Activated CD8-positive, alpha-beta memory T cell treated with anti-CD3 and anti-CD28 coated beads, Interleukin-2, amount 50 U/mL, for 48 hours (primary cell): Measurements from ENCODE around the gene ATP2C1.
A peak's percentile ranks its signal among the peaks of the same experiment; 100 is the strongest.
"Not testable (repeated sequence)": the region's sequence is repeated elsewhere in the genome, so short reads cannot be mapped to it uniquely, and the experiment has no call there.

Experiments used
- DNase-seq: peaks from one replicate; pipeline ENCODE4 v3.0.0-alpha.2; 2020

Gene ATP2C1, protein sequence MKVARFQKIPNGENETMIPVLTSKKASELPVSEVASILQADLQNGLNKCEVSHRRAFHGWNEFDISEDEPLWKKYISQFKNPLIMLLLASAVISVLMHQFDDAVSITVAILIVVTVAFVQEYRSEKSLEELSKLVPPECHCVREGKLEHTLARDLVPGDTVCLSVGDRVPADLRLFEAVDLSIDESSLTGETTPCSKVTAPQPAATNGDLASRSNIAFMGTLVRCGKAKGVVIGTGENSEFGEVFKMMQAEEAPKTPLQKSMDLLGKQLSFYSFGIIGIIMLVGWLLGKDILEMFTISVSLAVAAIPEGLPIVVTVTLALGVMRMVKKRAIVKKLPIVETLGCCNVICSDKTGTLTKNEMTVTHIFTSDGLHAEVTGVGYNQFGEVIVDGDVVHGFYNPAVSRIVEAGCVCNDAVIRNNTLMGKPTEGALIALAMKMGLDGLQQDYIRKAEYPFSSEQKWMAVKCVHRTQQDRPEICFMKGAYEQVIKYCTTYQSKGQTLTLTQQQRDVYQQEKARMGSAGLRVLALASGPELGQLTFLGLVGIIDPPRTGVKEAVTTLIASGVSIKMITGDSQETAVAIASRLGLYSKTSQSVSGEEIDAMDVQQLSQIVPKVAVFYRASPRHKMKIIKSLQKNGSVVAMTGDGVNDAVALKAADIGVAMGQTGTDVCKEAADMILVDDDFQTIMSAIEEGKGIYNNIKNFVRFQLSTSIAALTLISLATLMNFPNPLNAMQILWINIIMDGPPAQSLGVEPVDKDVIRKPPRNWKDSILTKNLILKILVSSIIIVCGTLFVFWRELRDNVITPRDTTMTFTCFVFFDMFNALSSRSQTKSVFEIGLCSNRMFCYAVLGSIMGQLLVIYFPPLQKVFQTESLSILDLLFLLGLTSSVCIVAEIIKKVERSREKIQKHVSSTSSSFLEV

DNA sequence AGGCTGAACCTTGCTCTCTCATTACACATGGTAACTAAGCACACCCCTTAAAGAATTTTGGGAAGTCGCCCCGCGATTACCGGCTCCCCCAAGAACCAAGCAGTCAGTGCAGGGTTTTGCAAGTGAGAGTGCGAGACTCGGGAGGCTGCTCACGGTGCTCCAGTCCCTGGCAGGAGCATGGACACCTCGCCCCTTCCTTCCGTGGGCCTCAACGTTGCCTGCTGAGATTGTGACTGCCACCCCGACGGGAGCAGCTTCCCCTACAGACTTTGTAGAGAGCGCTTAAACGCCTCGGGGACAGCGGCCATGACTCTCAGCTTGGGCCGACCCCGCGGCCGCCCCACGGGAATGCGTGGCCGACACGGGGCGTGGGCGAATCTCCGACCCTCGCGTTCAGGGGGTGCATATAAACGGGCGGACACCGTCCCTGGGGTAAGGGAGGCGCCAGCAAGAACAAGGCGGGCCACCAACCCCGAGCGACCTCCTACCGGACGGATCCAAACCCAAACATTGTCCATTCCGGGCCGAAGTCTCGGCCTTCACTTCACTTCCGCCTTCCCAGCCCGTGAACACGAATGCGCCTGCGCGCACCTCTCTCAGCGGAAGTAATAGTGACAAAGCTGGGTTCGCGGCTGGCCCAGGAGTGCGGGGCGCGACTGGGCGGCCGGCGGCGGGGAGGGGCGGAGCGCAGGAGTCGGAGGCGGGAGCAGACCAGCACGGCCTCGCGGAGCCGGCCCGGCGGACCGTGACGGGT, at the start of gene ATP2C1:
Gene ATP2C1 (plus strand): TSS at position 709 of the 754 bp plus-strand sequence. CDS start 686 bp downstream, outside the sequence.
- peak; percentile 95 for DNase-seq

DNA sequence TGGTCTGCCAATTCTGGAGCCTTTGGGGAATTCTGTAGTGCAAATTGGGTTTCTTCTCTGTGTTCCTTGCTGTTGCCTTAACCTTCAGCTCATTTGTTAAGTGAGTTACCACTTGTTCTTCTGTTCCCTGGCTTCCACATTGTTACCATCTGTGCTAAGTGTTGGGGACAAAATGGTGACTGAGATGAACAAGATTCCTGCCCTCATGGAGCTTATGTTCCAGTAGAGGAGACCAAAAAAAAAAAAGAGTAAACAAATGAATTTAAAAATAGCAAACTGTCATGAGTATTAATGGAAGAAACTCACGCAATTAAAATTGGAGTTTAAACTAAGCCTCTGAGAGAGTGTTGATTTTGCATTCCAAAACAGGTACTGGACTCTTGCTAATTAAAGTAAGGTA, 49.4 kb upstream of the ATP2C1 start:
- no peak for DNase-seq

DNA sequence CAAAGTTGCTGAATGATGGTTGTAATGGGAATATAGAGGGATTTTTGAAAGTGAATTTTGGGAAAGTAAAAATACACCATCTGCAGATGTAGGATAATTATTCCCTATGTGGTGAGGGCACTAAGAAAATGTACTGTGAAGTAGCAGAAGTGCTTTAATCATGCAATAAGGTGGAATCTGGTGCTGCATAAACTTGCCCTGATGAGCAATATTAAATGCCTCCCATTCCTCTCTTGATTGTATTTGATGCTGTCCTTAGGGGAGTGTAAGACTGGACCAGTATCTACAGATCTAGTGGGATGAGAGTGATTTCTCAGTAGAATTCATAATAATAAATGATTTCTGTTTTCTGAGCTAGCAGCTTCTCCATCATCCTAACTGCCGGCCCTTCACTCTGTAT, 47.7 kb upstream of the ATP2C1 start:
- no peak for DNase-seq

DNA sequence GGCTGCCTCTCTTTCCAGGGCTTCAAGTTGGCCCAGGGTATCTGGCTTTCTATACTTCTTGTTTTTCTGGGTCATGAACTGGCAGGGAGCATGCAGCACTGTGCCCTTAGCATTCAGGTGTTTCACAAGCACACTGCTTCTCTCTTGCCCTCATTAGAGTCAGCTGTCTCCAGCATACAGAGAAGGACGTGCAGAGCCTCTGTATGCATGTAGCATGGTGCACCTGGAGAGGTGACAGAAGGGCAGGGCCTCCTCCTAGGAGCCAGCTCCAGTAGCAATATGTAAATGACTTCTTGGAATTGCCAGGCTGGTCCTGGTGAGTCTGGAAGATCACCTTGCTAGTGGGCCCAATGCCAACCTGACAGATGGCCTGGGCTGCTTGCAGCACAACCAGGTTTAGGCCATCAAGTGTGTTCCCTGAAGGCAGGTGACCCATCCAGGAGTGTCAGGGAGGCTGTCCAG, 44.8 kb upstream of the ATP2C1 start:
- no peak for DNase-seq

DNA sequence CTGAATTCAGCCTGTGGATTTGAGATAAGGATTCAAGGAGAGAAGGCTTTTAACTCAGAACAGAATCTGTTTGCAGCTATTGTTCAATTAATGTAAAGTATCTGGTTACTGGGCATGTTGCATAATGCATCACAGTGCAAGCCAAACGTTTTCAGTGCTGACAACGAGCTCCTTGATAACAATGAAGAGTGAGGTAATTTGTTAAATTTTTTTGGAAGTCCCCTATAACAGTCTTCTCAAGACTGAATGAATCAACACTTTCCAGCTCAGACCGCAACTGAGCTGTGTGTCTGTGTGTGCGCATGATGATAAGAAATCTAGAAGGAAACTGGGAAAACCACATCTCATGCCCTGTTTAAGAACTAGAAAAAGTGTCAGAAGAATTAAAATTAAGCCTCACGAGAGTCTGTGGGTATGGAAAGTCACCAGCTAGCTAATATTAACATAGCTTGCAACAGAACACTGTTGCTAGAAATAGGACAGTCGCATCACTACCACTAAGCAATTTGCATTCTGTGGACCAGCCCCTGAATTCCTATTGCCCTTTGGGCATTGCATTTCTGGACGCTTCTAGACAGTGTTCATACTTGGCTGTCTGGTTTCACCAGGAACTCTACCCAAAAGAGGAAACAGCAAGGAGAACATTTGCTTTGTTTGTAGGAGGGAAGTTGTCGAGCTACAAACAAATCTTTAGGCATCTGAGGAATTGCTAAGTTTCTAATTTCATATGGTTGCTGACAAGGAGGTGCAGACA, 43.7 kb upstream of the ATP2C1 start:
- peak; percentile 54 for DNase-seq

DNA sequence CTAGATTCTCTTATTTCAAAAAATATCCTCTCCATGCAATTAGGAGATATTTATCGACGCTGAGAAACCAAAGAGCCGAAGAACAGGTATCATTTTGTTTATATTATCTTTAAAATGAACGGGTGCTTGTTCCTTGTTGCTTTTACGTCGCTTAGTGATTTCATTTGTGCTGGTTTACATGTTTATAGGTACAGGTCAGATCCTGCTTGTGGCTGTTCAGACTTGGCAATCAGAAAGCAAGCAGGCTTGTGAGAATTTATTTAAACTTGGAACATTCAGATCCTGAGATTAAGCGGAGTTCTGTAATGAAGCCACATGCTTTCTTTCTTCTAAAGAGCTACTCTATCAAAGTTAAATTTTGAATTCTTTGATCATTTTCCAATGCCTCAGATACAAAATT, 43.0 kb upstream of the ATP2C1 start:
- no peak for DNase-seq

DNA sequence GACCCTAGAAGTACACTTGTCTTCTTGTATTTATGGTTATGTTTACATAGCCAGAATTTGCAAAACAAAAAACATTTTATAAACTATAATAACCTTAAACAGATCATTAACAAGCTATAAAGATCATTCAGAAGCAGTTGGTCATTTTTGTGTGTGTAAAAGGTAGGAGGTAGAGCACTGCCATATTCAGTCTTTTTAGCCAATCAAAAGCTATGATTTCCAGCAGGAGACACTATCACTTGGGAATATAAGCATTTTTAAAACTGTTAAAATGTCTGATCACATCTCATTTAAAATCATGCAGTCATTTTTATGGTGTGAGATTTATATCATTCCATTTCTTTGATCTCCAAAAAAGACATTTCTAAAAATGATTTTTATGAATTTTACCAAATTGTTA, 42.6 kb upstream of the ATP2C1 start:
- DNase-seq = no peak

DNA sequence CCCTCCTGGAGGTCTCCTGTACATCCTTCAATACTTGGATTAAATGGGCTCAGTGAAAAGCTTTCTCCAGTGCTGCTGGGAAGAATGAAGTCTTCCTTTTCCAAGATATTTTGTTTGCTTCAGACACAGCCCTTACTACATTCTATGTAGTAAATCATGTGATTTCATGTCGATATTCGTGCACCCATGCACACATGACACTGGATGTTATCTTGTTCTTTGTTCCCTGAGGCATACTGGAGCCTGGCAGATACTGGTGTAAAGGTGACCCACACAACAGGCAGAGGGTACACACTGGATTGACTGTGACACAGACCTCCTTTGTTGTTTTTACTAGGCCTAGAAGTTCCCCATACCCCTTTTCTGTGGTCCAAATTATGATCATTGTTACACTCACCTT, 40.3 kb upstream of the ATP2C1 start:
- no peak for DNase-seq

DNA sequence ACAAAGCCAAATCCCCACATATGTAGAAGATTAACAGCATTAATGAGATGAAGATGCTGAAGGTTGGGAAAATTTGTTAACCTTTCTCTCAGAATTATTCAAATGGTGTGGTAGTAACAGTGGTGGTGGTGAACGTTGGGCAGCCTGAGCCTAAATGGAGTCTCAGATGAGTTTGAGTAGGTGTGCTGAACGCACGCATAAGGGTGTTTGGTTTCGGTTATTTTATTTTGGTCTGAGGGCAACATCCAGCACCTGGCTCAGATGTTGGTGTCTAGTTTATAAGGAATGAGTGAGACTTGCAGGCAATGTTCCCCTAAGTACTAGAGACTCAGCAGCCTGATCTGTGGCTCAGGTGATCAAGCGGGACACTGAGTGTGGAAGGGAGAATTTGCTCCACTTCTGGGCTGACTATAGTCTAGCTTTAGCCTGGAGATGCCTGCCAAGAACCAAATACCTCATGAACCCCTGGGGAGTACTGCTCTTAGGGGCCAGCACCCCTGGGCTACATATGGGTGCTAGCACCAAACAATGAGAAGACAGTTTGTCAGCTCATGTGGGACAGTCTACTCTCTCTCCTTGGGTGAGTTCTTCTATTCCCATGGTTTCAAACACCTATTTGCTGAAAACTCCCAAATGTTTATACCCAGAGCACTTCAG, 39.5 kb upstream of the ATP2C1 start:
- no peak for DNase-seq

DNA sequence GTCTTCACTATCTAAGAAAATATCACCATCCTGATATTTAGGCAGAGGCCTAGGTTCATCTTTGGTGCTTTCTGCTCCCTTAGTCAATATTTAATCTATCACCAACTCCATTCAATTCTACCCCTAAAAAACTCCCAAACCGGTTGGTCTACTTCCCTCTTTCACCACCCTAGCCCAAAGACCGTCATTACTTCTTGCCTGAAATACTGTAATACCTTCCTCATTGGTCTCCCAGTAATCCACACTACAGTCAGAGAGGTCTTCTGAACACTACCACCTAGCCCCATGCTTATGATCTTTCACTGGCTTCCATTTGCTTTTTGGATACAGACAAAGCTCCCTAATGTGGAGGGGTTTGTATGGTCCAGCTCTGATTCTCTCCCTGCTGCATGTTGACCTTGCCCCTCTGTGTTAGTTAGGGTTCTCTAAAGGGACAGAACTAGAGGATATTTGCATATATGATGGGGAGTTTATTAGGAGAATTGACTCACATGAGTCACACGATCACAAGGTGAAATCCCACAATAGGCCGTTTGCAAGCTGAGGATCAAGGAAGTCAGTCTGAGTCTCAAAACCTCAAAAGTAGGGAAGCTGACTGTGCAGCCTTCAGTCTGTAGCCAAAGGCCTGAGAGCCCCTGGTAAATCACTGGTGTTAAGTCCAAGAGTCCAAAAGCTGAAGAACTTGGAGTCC, 36.4 kb upstream of the ATP2C1 start:
- DNase-seq = no peak

DNA sequence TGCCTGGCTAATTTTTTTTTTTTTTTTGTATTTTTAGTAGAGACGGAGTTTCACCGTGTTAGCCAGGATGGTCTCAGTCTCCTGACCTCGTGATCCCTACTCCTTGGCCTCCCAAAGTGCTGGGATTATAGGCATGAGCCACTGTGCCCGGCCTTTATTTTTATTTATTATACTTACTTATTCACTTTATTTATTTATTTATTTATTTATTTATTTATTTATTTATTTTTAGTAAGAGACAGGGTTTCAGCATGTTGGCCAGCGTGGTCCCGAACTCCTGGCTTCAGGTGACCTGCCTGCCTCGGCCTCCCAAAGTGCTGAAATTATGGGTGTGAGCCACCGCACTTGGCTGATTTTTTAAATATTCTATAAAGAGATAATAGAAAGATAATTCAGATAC, 31.8 kb upstream of the ATP2C1 start:
- not testable (repeated sequence) for DNase-seq

DNA sequence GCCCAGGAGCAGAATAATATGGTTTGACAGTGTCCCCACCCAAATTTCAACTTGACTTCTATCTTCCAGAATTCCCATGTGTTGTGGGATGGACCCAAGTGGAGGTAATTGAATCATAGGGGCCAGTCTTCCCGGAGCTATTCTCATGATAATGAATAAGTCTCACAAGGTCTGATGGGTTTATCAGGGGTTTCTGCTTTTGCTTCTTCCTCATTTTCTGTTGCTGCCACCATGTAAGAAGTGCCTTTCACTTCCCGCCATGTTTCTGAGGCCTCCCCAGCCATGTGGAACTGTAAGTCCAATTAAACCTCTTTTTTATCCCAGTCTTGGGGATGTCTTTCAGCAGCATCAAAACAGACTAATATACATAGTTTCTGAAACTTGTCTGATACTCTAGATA, 28.4 kb upstream of the ATP2C1 start:
- no peak for DNase-seq

DNA sequence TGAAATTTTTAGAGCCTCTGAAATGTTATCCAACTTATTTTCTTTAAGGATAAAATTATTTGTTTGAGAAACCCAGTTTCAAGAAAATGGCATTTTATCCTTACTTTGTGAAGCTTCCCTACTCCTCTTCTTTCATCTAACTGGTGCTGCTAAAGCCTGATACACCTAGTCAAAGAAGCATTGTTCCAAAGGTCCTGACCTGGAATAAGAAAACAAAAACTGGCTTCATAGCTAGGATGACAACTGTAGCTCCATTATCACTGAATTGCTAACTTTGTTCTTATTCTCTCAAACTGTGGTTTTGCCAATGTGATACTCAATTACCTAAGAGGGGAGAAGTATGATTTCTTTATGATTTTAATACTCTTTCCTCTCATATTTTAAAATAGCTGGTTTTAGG, 27.6 kb upstream of the ATP2C1 start:
- no peak for DNase-seq

DNA sequence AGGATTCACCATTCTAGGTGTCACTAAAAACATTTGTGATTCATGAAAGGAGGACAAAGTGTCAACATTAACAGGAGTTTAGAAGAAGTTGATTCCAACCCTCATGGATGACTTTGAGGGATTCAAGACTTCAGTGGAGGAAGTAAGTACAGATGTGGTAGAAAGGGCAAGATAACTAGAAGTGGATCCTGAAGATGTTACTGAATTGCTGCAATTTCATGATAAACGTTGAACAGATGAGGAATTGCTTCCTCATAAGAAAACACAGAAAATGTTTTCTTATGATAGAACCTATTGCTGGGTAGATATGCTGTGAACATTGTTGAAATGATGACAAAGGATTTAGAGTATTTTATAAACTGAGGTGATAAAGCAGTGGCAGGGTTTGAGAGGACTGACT, 23.5 kb upstream of the ATP2C1 start:
- no peak for DNase-seq

DNA sequence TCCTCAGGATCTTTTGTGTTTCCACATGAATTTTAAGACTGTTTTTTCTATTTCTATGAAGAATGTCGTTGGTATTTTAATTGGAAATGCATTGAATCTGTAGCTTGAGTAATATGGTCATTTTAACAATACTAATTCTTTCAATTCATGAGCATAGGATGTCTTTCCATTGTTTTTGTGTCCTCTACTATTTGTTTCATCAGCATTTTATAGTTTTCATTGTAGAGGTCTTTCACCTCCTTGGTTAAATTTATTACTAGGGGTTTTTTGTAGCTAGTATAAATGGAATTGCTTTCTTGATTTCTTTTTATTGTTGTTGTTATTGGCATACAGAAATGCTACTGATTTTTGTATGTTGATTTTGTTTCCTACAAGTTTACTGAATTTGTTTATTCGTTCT, 17.3 kb upstream of the ATP2C1 start:
- no peak for DNase-seq

DNA sequence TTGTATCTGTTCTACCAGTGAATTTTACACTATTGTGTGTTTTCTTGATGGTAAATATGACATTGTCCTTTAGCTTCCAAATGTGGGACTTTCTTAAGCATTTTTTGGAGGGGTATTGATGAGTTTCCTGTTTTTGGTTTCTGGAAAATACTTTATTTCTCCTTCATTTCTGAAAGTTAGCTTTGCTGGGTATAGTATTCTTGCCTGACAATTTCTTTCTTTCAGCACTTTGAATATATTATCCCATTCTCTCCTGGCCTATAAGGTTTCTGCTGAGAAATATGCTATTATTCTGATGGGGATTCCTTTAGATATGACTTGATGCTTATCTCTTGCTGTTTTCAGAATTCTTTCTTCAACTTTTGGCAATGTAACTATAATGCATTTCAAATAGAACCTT, 15.4 kb upstream of the ATP2C1 start:
- DNase-seq = no peak

DNA sequence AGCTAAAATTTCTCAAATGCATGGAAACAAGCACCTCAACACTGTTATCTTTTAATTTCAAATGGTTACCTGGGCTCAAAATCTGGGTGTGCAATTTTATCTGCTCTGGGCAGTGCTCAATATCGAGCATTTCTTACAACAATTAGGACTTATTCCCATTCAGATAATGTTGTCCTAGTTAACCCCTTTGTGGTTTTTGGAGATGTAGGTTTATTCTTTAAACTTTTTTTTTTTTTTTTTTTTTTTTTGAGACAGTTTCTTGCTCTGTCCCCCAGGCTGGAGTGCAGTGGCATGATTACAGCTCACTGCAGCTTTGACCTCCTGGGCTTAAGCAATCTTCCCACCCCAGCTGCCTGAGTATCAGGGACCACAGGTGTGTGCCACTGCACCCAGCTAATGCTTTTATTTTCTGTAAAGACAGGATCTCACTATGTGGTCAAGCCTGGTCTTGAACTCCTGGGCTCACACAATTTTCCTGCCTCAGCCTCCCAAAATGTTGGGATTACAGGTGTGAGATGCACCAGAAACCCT, 4.4 kb upstream of the ATP2C1 start:
- no peak for DNase-seq

DNA sequence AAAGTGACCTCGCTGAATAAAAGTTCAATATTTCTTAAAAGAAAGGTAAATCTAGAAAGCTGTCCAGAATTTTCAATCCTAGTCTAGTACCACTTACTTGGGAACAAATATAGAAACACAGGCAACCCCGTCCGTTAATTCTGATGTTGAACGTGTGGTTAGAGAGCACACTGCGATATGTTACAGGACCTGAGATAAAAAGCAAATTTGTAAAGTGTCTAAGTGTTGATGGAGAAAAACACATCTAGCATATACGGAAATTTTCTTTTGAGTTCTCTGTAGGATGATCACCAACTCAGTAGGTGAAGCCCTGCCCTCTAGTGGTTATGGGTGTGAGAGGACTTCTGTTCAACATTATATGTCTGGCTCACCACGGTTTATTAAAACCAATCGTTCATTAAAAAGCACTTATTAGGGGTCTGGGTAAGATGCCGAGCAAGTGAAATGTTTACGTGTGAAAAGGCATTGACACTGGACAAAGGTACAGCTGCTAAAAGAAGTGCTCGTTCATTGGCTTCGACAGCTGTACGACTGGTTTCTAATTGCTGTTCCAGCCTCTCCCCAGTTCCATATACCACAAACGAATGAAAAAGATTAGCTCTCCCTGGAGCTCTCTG, 1.0 kb upstream of the ATP2C1 start:
- DNase-seq = no peak

DNA sequence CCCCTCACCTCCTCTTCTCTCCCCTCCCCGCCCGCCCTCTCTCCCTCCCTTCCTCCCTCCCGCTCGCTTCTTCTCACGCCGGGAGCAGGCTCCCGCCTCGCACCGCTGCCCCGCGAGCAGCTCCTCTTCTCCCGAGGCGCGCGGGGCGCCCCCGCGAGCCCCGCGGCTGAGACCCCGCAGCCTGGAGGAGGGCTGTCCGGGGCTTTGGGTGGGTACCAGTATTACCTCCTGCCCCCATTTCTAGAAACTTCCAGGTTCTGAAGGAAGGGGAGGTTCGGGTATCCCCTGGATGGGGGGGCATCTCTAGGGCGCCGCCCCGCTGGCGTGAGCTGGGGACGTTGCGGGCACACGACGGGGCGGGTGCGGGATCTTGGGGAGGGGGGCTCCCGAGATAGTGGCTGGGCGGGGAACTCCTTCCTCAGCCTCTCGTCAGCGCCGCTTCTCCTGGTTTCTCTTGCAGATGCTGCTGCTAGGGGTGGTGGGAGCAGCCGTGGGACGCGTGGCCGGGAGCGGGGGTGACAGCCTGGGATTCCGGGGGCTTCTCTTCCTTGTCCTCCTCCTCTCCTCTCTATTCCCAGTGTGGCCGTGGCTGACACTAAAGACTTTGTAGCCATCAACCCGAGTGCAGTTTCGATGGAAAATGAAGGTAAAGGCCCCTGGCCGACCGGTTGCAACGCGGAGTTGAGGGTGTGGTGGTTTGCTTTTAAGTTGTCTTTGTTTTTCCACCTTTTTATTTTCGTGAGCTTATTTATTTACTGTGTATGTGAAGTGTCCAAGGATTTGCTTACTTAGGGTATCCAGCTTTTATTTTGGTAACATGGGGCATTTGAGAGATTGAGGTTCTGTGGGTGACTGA, 474 bp downstream of the ATP2C1 start:
- peak; percentile 67 for DNase-seq

DNA sequence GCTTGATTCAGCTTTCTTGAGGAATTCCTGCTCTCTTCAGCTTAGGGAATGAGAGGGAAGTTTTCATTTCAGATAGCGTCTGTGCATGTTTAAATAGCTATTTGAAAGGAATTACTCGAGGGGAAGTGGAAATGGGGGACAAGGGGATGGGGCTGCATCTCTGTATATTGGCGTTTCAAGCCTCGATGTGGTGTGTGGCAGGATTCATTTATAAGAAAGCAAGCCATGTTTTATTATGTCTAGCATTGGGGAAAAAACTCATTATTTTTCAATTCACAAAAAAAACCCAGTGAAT, 1.0 kb downstream of the ATP2C1 start:
- DNase-seq = no peak
